ENCODE results near the gene OPRL1.

DNA sequence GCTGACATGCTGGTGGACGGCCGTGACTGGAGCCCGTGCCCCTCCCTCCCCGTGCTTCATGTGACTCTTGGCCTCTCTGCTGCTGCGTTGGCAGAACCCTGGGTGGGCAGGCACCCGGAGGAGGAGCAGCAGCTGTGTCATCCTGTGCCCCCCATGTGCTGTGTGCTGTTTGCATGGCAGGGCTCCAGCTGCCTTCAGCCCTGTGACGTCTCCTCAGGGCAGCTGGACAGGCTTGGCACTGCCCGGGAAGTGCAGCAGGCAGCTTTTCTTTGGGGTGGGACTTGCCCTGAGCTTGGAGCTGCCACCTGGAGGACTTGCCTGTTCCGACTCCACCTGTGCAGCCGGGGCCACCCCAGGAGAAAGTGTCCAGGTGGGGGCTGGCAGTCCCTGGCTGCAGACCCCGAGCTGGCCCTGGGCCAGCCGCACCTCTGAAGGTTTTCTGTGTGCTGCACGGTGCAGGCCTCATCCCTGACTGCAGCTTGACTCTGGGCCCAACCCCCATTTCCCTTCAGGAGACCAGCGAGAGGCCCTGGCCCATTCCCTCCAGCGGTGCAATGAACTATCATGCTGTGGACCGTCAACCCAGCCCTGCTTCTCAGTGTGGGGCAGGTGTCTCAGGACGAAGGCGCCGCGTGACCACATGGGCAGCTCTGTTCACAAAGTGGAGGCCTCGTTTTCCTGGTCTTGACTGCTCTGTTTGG is 19.4 kb downstream of the OPRL1 start:
- TF ChIP-seq GATA3 (IDR thresholded peaks at IDR 0.05; ENCODE audit: low read depth, low read length) (no peak), GATA2 (IDR thresholded peaks at IDR 0.05; ENCODE audit: low read depth, low read length) (no peak)

All from SH-SY5Y (cell line).